ENCODE results near the gene HDAC4.
A peak's percentile ranks its signal among the peaks of the same experiment; 100 is the strongest.

The HDAC4 gene

GRCh38 chr2:239256350-239256743 is 144.5 kb downstream of the HDAC4 start:
- DNase-seq (ENCODE audit: low read depth in 1 of 2, low spot score in 1 of 2): no peak
- Histone ChIP-seq H3K27me3 (ENCODE audit: insufficient read depth, poor library complexity, severe bottlenecking) (no peaks in the 10 kb centered on the region), H3K27ac (replicated peaks) (no peak overlapping the region; the same call in 1 of the 2 replicates), H3K4me3 (replicated peaks; ENCODE audit: insufficient read depth, low read length) (no peak overlapping the region)
- TF ChIP-seq SPI1 (IDR thresholded peaks at IDR 0.05; ENCODE audit: borderline replicate concordance, low read depth) (no peak), POLR2AphosphoS5 (IDR thresholded peaks at IDR 0.05; ENCODE audit: low read depth) (no peak), REST (IDR thresholded peaks at IDR 0.05; ENCODE audit: insufficient replicate concordance, low read depth) (no peak), CTCF (IDR thresholded peaks at IDR 0.05; ENCODE audit: insufficient read depth, low read length) (no peak), GABPA (IDR thresholded peaks at IDR 0.05; ENCODE audit: low read depth) (no peak)

GRCh38 chr2:239255628-239256349 is 145.0 kb downstream of the HDAC4 start:
- no peak for DNase-seq (ENCODE audit: low read depth in 1 of 2, low spot score in 1 of 2)
- no peak overlapping the region for H3K4me3 ChIP-seq (replicated peaks; ENCODE audit: insufficient read depth, low read length)
- no peaks in the 10 kb centered on the region for H3K27me3 ChIP-seq (ENCODE audit: insufficient read depth, poor library complexity, severe bottlenecking)
- no peak for TF ChIP-seq SPI1 (IDR thresholded peaks at IDR 0.05; ENCODE audit: borderline replicate concordance, low read depth)
- no peak for TF ChIP-seq CTCF (IDR thresholded peaks at IDR 0.05; ENCODE audit: insufficient read depth, low read length)
- TF ChIP-seq REST (IDR thresholded peaks at IDR 0.05; ENCODE audit: insufficient replicate concordance, low read depth): no peak
- no peak for TF ChIP-seq POLR2AphosphoS5 (IDR thresholded peaks at IDR 0.05; ENCODE audit: low read depth)
- no peak for TF ChIP-seq GABPA (IDR thresholded peaks at IDR 0.05; ENCODE audit: low read depth)
- H3K27ac ChIP-seq (replicated peaks): peak overlapping the region; percentile 73

- peak overlapping the region; percentile 73 for H3K27ac ChIP-seq (replicated peaks)
- no peaks in the 10 kb centered on the region for H3K27me3 ChIP-seq (ENCODE audit: insufficient read depth, poor library complexity, severe bottlenecking)
- H3K4me3 ChIP-seq (replicated peaks; ENCODE audit: insufficient read depth, low read length): no peak overlapping the region
- no peak for TF ChIP-seq GABPA (IDR thresholded peaks at IDR 0.05; ENCODE audit: low read depth)
- no peak for TF ChIP-seq POLR2AphosphoS5 (IDR thresholded peaks at IDR 0.05; ENCODE audit: low read depth)
- TF ChIP-seq SPI1 (IDR thresholded peaks at IDR 0.05; ENCODE audit: borderline replicate concordance, low read depth): peak; percentile 60; the same call in 1 of the 2 replicates
- TF ChIP-seq CTCF (IDR thresholded peaks at IDR 0.05; ENCODE audit: insufficient read depth, low read length): no peak
- TF ChIP-seq REST (IDR thresholded peaks at IDR 0.05; ENCODE audit: insufficient replicate concordance, low read depth): no peak
- no peak for DNase-seq (ENCODE audit: low read depth in 1 of 2, low spot score in 1 of 2)
Measured at GRCh38 chr2:239255218-239255617, 145.6 kb downstream of the HDAC4 start.

Data from HL-60 (cell line).